ENCODE results near the gene HNRNPA3.
"Not testable (repeated sequence)": the region's sequence is repeated elsewhere in the genome, so short reads cannot be mapped to it uniquely, and the experiment has no call there.

The HNRNPA3 gene

DNA sequence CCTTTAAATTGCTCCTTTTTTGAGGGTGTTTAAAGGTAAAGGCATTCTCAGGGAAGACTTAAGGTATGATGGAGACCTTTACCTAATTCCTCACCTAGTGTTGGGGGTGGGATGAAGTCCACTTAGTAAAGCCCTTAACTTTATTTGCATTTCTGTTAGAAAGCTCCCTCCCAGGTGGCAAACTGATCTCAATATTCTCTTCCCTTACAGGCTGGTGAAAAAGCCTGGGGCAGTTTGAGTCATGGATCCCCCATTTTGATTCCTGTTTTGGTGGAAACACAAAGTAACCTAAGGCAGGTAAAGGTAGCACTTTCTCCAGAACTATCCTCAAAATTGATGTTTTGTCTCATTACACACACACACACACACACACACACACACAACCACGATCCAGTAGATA is 33.8 kb upstream of the HNRNPA3 start:
- ChIA-PET POLR2A (ENCODE audit: low non-redundant PET) (no interaction called here), CTCF (interaction anchor here (0.7 to 1.5 kb wide), 2 partner anchors 14 to 970 kb away, joined by 3 to 7 read pairs; no protein-coding TSS in a partner anchor)
- TF ChIP-seq, protein P1, sequence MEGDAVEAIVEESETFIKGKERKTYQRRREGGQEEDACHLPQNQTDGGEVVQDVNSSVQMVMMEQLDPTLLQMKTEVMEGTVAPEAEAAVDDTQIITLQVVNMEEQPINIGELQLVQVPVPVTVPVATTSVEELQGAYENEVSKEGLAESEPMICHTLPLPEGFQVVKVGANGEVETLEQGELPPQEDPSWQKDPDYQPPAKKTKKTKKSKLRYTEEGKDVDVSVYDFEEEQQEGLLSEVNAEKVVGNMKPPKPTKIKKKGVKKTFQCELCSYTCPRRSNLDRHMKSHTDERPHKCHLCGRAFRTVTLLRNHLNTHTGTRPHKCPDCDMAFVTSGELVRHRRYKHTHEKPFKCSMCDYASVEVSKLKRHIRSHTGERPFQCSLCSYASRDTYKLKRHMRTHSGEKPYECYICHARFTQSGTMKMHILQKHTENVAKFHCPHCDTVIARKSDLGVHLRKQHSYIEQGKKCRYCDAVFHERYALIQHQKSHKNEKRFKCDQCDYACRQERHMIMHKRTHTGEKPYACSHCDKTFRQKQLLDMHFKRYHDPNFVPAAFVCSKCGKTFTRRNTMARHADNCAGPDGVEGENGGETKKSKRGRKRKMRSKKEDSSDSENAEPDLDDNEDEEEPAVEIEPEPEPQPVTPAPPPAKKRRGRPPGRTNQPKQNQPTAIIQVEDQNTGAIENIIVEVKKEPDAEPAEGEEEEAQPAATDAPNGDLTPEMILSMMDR (conservative IDR thresholded peaks at IDR 0.05; ENCODE audit: low read depth): no peak
- H3K27ac ChIP-seq: no peak overlapping the region
- no peak for DNase-seq (ENCODE audit: low spot score)

DNA sequence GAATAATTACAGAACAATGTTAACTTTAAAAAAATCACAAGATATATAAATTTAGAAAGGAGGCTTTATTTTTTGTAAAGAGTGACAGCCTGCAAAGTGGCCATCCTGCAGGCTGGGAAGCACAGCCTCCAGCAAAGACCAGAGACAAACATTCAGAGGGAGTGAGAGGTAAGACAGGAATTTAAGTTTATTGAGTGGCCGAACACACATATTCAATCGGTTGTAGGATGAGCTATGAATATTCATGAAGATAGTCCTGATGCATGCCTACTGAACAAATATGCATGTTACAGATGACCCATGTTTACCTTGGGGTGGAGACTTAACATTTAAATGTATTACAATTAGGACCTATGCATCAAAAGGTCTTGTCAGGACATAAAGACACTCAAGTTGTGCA is 33.4 kb upstream of the HNRNPA3 start:
- TF ChIP-seq, protein P1 (conservative IDR thresholded peaks at IDR 0.05; ENCODE audit: low read depth): no peak
- DNase-seq (ENCODE audit: low spot score): no peak
- POLR2A ChIA-PET (ENCODE audit: low non-redundant PET): no interaction called here
- CTCF ChIA-PET: interaction anchor here (1.5 kb wide), 1 partner anchor 14 kb away, joined by 7 read pairs; no protein-coding TSS in a partner anchor
- H3K27ac ChIP-seq: no peak overlapping the region

DNA sequence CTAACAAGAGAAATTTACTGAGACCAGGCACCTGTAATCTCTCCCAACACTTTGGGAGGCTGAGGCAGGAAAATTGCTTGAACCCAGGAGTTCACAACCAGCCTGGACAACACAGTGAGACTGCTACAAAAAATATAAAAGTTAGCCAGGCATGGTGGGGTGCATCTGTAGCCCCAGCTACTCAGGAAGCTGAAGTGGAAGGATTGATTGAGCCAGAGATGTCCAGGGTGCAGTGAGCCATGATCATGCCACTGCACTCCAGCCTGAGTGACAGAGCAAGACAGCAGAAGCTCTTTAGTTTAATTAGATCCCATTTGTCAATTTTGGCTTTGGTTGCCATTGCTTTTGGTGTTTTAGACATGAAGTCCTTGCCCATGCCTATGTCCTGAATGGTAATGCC is 32.9 kb upstream of the HNRNPA3 start:
- H3K27ac ChIP-seq; POLR2A ChIA-PET (ENCODE audit: low non-redundant PET); DNase-seq (ENCODE audit: low spot score): not testable (repeated sequence)
- CTCF ChIA-PET: interaction anchor here (1.5 kb wide), 1 partner anchor 15 kb away, joined by 7 read pairs; no protein-coding TSS in a partner anchor

DNA sequence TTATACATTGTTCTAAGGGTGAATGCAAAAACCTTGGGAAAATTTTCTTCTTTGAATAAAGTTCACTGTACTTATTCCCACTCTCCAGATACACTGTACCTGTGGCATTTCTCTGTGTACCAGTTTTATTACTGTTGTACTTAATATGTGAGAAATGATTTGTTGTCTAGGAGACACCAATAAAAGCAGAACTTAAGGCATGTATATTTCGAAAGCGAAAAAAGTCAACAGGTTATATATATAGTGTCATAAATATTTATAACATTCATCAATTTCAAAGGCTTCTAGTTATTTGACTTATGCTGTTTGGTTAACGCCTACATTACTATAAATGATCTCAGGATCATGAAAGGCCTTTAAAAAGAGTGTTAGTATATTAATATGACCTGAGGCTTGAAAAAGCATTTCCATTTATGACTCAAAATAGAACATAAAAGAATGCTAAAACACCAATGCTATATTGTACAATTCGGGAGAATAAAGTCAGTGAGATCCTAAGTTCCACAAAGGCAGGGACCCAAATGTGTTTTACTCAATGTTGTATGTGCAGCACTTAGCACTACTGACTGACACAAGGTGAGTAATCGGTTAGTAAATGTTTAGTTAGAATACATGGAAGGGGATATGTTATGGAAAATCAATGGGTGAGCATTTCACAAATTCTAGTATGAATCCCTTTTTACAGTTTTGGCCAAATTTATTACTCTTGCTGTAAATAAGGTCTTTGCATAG is 32.2 kb upstream of the HNRNPA3 start:
- POLR2A ChIA-PET (ENCODE audit: low non-redundant PET): no interaction called here
- CTCF ChIA-PET: no interaction called here
- TF ChIP-seq, protein P1 (conservative IDR thresholded peaks at IDR 0.05; ENCODE audit: low read depth): no peak

DNA sequence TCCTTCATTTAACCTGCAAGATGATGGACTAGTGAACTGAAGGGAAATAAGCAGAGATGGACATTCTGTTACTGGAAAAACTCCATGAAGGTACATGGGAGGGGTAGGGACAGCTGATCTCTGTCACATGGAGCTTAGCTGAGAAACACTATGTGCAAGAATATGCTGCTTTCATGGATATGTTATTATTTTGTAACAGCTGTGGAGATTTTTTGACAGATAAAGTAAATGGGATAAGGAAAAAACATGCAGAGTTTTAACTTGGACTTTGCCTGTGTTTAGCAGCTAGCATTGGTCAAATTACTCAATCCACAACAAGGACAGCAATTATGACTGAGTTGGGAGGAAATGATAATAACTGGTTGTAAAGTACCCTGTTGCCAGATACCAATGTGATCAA is 28.7 kb upstream of the HNRNPA3 start:
- DNase-seq (ENCODE audit: low spot score): no peak
- ChIA-PET CTCF (no interaction called here), POLR2A (ENCODE audit: low non-redundant PET) (no interaction called here)
- no peak overlapping the region for H3K27ac ChIP-seq
- TF ChIP-seq, protein P1 (conservative IDR thresholded peaks at IDR 0.05; ENCODE audit: low read depth): no peak

More for the DNA sequence above, 32.2 kb upstream of the HNRNPA3 start:
- DNase-seq (ENCODE audit: low spot score): no peak
- H3K27ac ChIP-seq: no peak overlapping the region

DNA sequence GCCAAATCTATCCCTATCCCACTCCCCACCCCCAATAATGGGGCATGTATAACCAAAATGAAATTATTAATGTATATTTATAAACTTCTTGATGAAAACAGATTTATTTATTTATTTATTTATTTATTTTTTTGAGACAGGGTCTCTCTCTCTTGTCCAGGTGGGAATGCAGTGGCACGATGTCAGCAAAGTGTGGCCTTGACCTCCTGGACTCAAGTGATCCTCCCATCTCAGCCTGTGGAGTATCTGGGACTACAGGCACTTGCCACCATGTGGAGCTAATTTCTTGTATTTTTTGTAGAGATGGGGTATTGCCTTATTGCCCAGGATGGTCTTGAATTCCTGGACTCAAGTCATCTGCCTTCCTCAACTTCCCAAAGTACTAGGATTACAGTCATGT is 28.0 kb upstream of the HNRNPA3 start:
- no peak for DNase-seq (ENCODE audit: low spot score)
- H3K27ac ChIP-seq: no peak overlapping the region
- POLR2A ChIA-PET (ENCODE audit: low non-redundant PET): no interaction called here
- TF ChIP-seq, protein P1 (conservative IDR thresholded peaks at IDR 0.05; ENCODE audit: low read depth): no peak
- CTCF ChIA-PET: interaction anchor here (1.0 kb wide), 1 partner anchor 20 kb away, joined by 4 read pairs; no protein-coding TSS in a partner anchor

DNA sequence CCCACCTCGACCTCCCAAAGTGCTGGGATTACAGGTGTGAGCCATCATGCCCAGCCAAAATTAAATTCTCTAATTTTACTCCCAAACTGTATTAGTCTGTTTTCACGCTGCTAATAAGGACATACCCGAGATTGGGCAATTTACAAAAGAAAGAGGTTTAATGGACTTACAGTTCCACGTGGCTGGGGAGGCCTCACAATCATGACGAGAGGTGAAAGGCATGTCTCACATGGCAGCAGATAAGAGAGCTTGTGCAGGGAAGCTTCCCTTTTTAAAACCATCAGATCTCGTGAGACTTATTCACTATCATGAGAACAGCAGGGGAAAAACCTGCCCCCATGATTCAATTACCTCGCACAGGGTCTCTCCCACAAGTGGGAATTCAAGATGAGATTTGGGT is 26.6 kb upstream of the HNRNPA3 start:
- DNase-seq (ENCODE audit: low spot score); POLR2A ChIA-PET (ENCODE audit: low non-redundant PET); CTCF ChIA-PET; H3K27ac ChIP-seq: not testable (repeated sequence)
